ENCODE results near the gene DENND5A. TPM values are rescaled to one million over a fixed set of nuclear protein-coding genes. Genes with fewer than 3 reads are reported as not detected.
"Not testable (repeated sequence)": the region's sequence is repeated elsewhere in the genome, so short reads cannot be mapped to it uniquely, and the experiment has no call there.

The DENND5A gene
- total RNA-seq, 4 donors from 2014 or later, result 18.9 to 117 (median 22.7) TPM

- DNase-seq, result no peak
- no peak overlapping the region for H3K4me3 ChIP-seq
- in situ Hi-C loops (cut with MboI; ENCODE audit: low pct_ligation_motif_present in 1 of 4, low pct_unique_long_range_greater_than_20kb in 1 of 4, low sequenced_read_pairs in 3 of 4) (no loop called here), intact Hi-C loops (cut with DNase I; ENCODE audit: low total_unique reads) (no loop called here)
- no peaks in the 10 kb centered on the region for H3K36me3 ChIP-seq
- H3K4me1 ChIP-seq, result no peaks in the 10 kb centered on the region
- no peaks in the 10 kb centered on the region for H3K9me3 ChIP-seq
- no peak overlapping the region for H3K27ac ChIP-seq
- H3K27me3 ChIP-seq, result no peaks in the 10 kb centered on the region
- 40 to 93% methylated on average over 1 to 7 of the region's 7 CpGs for WGBS, 2 donors (ENCODE audit: low coverage in 1 of 2)
- no peak for TF ChIP-seq POLR2AphosphoS5 (IDR thresholded peaks at IDR 0.05)
These were observed 160.6 kb downstream of the DENND5A start for GRCh38 chr11:9104580-9104979.

- 83 to 89% methylated on average over 5 to 7 of the region's 7 CpGs for WGBS, 2 donors (ENCODE audit: low coverage in 1 of 2)
- no peak overlapping the region for H3K27ac ChIP-seq
- no peaks in the 10 kb centered on the region for H3K27me3 ChIP-seq
- H3K4me1 ChIP-seq, result no peaks in the 10 kb centered on the region
- TF ChIP-seq EP300 (IDR thresholded peaks at IDR 0.05; ENCODE audit: low read depth), result no peak
- no peak for TF ChIP-seq CTCF (IDR thresholded peaks at IDR 0.05)
- no peak for TF ChIP-seq POLR2A (IDR thresholded peaks at IDR 0.05)
- TF ChIP-seq POLR2AphosphoS5 (IDR thresholded peaks at IDR 0.05), result no peak
- no peak for DNase-seq
- intact Hi-C loops (cut with DNase I; ENCODE audit: low total_unique reads) (no loop called here), in situ Hi-C loops (cut with MboI; ENCODE audit: low pct_ligation_motif_present in 1 of 4, low pct_unique_long_range_greater_than_20kb in 1 of 4, low sequenced_read_pairs in 3 of 4) (no loop called here)
- H3K36me3 ChIP-seq, result no peaks in the 10 kb centered on the region
- H3K9me3 ChIP-seq, result no peaks in the 10 kb centered on the region
- no peak overlapping the region for H3K4me3 ChIP-seq
These were observed 161.4 kb downstream of the DENND5A start for GRCh38 chr11:9103542-9104276.

- no peak for DNase-seq
- TF ChIP-seq EP300 (IDR thresholded peaks at IDR 0.05; ENCODE audit: low read depth) (no peak), POLR2AphosphoS5 (IDR thresholded peaks at IDR 0.05) (no peak), POLR2A (IDR thresholded peaks at IDR 0.05) (no peak), CTCF (IDR thresholded peaks at IDR 0.05) (no peak)
- 44 to 84% methylated on average over 3 to 4 of the region's 4 CpGs for WGBS, 2 donors (ENCODE audit: low coverage in 1 of 2)
- no peak overlapping the region for H3K27ac ChIP-seq
- peaks cover 0 to 4% (median 0%) of the 10 kb centered on the region in 4 donors for H3K4me1 ChIP-seq
- no peaks in the 10 kb centered on the region for H3K9me3 ChIP-seq
- no peaks in the 10 kb centered on the region for H3K27me3 ChIP-seq
- no peak overlapping the region for H3K4me3 ChIP-seq
- intact Hi-C loops (cut with DNase I; ENCODE audit: low total_unique reads) (no loop called here), in situ Hi-C loops (cut with MboI; ENCODE audit: low pct_ligation_motif_present in 1 of 4, low pct_unique_long_range_greater_than_20kb in 1 of 4, low sequenced_read_pairs in 3 of 4) (no loop called here)
- H3K36me3 ChIP-seq, result no peaks in the 10 kb centered on the region
These were observed 165.5 kb downstream of the DENND5A start for GRCh38 chr11:9099617-9100016.

- H3K9me3 ChIP-seq; in situ Hi-C loops (cut with MboI; ENCODE audit: low pct_ligation_motif_present in 1 of 4, low pct_unique_long_range_greater_than_20kb in 1 of 4, low sequenced_read_pairs in 3 of 4); DNase-seq; H3K27ac ChIP-seq; H3K36me3 ChIP-seq; H3K4me1 ChIP-seq; H3K4me3 ChIP-seq; intact Hi-C loops (cut with DNase I; ENCODE audit: low total_unique reads); H3K27me3 ChIP-seq: not testable (repeated sequence)
- 25 to 38% methylated on average over 2 of the region's 2 CpGs for WGBS, 2 donors (ENCODE audit: low coverage in 1 of 2)
These were observed 166.7 kb downstream of the DENND5A start for GRCh38 chr11:9098455-9098854.

- H3K36me3 ChIP-seq; H3K4me1 ChIP-seq; H3K27me3 ChIP-seq; DNase-seq; in situ Hi-C loops (cut with MboI; ENCODE audit: low pct_ligation_motif_present in 1 of 4, low pct_unique_long_range_greater_than_20kb in 1 of 4, low sequenced_read_pairs in 3 of 4); H3K27ac ChIP-seq; H3K4me3 ChIP-seq; H3K9me3 ChIP-seq; intact Hi-C loops (cut with DNase I; ENCODE audit: low total_unique reads): not testable (repeated sequence)
- 80 to 92% methylated on average over 14 to 23 of the region's 23 CpGs for WGBS, 2 donors (ENCODE audit: low coverage in 1 of 2)
These were observed 167.8 kb downstream of the DENND5A start for GRCh38 chr11:9097186-9097943.
